Loucy (cell line): ENCODE results near the gene MACROD2.

Experiments used
- CTCF ChIP-seq: fragments of 200-600 bp; sonication (generic); conservative IDR thresholded peaks from 2 replicates; pipeline ENCODE4 v1.5.1; 2014; ENCODE audit warnings: mild to moderate bottlenecking, antibody characterized with exemption, low read length
- EZH2phosphoT487 ChIP-seq: fragments of 200-600 bp; IDR thresholded peaks from 2 replicates; pipeline ENCODE4 v1.6.1; 2018; ENCODE audit warnings: antibody characterized with exemption, mild to moderate bottlenecking, moderate library complexity, borderline replicate concordance

- TF ChIP-seq CTCF (no peak), EZH2phosphoT487 (no peak)
These were observed 286.8 kb downstream of the MACROD2 start for GRCh38 chr20:14282140-14282539.
